HG02852 (cell line): Measurements from ENCODE around the gene TRDMT1.

Experiments used
- ATAC-seq: cut with Tn5 transposase; IDR thresholded peaks from one replicate; pipeline ENCODE4 v1.9.1; 2021; ENCODE audit warnings: mild to moderate bottlenecking, moderate library complexity; ENCODE audit not compliant: unreplicated experiment

Gene TRDMT1

DNA sequence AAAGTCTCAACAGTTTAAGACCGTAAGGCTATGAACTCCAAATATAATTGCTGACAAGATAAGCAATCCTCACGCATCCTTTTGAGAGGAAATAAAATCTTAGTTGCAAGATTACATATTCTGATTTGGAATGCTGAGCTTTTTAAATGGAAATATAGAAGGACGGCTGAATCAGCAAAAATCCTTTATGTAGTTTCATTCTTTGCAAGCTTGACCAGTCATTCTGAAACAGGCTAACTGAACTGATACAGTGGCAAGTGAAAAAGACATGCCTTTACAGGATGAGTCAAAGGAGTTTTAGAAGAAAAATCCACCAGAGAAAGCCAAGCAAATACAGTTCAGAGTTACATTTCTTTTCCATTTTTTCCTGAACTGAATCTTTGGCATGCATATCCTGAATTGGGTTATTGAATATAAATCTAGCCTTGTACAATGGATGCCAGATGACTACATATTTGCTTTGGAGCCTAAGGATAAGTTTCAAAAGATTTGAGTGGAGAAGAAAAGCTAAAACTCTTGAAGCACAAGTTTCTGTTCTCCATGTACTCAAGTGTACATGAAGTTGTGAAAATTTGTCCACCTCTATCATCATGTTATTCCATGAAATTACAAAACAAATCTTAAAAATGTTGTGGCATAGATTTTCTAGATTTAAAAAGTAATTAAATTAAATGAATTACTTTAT lies 30.9 kb upstream of the TRDMT1 start:
- peak; percentile 12 for ATAC-seq

DNA sequence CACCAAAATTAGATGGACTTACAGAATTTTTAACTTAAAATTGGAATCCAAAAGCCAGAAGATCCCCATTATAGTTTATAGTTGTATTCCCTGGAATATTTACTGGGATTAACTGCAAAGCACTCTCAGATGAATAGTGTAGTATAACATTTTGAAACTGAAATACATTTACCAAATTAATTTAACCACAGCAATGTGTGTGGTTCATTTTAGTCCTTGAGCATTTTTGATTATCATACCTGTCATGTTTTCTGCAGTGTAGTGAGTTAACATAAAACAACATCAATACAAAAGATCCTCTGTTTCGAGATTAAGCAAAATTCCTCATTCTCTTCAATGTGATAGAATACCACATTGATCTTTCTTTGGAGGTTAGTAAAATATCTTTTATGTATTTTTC lies 30.3 kb upstream of the TRDMT1 start:
- ATAC-seq = no peak

DNA sequence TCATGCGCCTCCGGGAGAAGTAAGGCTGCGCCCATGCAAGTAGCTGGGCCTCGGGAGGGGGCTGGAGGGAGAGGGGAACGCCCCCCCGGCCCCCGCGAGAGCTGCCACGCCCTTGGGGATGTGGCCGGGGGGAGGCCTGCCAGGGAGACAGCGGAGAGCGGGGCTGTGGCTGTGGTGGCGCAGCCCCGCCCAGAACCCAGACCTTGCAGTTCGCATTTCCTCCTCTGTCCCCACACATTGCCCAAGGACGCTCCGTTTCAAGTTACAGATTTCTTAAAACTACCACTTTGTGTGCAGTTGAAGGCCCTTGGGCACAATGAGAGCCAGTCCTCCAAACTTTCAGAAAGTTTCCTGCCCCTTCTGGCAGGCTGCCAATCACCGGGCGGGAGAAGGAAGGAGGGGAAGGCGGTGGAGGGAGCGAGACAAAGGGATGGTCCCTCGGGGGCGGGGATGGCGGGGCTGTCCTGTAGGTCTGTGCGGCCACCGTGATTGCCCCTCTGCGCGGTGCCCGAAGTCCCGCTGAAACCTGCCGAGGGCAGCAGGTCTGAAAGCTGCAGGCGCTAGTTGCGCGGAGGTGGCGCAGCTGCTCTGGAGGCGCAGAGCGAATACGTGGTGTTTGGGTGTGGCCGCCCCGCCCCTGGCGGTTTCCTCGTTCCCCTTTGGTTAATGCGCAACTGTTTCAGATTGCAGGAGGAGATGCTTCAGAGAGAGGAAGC lies 28.7 kb upstream of the TRDMT1 start:
- peak; percentile 60 for ATAC-seq

DNA sequence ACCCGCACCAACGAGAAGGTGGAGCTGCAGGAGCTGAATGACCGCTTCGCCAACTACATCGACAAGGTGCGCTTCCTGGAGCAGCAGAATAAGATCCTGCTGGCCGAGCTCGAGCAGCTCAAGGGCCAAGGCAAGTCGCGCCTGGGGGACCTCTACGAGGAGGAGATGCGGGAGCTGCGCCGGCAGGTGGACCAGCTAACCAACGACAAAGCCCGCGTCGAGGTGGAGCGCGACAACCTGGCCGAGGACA lies 28.2 kb upstream of the TRDMT1 start:
- peak; percentile 1 for ATAC-seq

DNA sequence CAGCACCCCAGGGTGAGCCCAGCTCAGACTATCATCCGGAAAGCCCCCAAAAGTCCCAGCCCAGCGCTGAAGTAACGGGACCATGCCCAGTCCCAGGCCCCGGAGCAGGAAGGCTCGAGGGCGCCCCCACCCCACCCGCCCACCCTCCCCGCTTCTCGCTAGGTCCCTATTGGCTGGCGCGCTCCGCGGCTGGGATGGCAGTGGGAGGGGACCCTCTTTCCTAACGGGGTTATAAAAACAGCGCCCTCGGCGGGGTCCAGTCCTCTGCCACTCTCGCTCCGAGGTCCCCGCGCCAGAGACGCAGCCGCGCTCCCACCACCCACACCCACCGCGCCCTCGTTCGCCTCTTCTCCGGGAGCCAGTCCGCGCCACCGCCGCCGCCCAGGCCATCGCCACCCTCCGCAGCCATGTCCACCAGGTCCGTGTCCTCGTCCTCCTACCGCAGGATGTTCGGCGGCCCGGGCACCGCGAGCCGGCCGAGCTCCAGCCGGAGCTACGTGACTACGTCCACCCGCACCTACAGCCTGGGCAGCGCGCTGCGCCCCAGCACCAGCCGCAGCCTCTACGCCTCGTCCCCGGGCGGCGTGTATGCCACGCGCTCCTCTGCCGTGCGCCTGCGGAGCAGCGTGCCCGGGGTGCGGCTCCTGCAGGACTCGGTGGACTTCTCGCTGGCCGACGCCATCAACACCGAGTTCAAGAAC lies 27.7 kb upstream of the TRDMT1 start:
- no peak for ATAC-seq

DNA sequence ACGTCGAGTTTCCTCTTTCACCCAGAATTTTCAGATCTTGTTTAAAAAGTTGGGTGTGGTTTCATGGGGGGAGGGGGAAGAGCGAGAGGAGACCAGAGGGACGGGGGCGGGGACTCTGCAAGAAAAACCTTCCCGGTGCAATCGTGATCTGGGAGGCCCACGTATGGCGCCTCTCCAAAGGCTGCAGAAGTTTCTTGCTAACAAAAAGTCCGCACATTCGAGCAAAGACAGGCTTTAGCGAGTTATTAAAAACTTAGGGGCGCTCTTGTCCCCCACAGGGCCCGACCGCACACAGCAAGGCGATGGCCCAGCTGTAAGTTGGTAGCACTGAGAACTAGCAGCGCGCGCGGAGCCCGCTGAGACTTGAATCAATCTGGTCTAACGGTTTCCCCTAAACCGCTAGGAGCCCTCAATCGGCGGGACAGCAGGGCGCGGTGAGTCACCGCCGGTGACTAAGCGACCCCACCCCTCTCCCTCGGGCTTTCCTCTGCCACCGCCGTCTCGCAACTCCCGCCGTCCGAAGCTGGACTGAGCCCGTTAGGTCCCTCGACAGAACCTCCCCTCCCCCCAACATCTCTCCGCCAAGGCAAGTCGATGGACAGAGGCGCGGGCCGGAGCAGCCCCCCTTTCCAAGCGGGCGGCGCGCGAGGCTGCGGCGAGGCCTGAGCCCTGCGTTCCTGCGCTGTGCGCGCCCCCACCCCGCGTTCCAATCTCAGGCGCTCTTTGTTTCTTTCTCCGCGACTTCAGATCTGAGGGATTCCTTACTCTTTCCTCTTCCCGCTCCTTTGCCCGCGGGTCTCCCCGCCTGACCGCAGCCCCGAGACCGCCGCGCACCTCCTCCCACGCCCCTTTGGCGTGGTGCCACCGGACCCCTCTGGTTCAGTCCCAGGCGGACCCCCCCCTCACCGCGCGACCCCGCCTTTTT lies 26.9 kb upstream of the TRDMT1 start, which contains the start of gene VIM:
TSS of gene VIM (plus strand) at position 151 of the 925 bp plus-strand sequence. CDS start 1,182 bp downstream, outside the sequence.
- peak; percentile 32 for ATAC-seq

DNA sequence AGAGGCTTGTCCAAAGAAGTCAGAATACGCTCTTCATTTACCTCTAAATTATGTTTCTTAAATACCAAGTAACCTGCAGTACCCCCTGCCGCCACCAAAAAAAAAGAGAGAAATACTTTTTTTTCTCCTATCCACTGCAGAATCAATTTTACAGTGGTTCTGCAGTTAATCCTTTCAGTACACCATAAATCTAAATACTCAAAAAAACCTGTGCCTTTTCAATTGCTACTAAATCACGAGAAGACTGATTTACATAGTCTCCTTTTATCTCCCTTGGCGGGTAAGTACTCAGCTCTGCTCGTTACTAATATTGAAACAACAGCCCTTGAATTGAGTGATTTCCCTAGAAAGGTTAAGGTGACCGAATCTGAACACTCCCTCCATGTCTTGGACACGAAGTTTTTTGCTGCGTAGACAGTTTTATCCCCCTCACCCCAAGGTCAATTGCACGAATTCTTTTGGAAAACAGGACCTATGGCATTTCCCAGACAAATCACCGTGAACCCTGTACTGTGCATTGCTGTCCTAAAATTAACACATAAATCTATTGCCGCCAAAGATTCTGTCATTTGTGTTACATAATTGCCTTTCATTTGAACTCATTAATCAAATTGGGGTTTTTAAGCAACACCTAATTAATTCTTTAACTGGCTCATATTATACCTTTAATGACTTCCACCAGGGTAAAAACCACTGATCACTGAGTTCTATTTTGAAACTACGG lies 26.1 kb upstream of the TRDMT1 start:
- ATAC-seq = peak; percentile 25

DNA sequence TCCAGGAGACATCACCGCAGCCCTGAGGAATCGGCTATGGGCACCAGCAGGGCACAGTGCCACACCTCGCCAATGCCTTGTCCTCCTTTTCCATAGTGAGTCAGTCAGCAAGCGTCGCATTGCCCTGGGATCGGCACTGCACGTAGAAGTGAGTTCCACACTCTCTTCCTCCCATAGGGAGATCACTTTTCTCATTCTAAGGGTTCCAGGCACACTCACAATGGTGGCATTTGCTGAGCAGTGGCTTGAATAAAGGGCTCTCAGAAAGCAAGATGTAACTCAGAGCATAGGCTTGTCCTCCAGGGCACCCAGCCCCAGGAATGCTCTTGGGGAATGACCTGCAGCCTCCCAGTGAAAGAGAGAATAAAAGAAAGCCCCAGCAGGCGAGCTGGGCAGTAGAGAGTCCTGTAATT lies 25.4 kb upstream of the TRDMT1 start:
- ATAC-seq = no peak

DNA sequence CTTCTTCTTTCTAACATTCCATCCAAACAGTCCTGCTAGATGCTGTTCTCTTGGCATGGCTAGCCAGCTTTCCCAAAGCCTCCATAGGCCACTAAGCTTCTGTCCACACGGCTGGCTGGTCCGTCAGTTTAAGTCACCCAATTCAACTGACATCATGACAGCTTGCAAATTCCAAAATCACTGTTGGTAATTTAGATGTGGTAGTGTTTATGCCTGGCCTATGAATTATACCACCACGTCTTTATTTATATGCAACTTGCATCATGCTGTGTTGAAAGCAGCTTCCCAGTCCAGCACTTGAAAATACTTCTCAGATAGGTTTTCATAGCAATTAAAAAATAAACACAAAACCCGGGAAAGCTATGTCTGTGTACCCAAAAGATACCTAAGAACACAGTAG lies 24.3 kb upstream of the TRDMT1 start:
- no peak for ATAC-seq

DNA sequence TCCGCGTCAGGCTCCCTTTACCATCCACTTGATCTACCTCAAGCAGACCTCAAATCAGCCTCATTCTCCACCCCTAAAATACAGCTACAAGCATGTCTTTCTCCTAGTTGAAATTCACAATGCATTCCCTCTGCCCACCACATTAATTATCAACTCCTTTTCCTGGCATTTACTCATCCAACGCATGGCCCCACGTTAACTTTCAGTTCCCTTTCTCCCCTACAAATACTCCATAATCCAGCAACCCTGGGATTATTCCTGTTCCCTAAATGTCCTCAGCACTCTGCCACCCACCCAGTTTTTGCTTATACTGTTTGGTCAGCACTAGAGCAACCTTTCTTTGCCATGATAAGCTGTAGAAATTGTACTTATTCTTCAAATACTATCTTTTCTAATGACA lies 20.9 kb upstream of the TRDMT1 start:
- ATAC-seq = no peak

DNA sequence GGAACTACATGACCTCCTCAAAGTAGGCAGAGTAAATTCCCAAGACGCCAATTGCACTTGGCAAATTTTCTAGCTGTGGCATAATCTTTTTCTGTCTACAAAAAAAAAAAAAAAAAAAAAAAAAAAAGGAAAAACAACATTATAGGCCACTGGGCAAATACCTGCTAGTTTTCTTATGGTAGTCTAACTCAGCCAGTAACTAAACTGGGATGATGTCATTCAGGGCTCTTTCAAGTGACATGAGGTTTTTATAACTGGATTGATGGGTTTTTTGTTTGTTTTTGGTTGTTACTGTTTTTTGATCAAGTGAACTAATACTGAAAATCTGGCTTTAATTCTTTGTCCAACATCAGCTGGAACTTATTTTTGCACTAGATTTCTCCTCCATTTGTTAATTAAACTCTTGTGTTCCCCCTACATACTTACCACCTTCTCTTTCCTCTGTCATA lies 19.2 kb upstream of the TRDMT1 start:
- ATAC-seq = no peak

DNA sequence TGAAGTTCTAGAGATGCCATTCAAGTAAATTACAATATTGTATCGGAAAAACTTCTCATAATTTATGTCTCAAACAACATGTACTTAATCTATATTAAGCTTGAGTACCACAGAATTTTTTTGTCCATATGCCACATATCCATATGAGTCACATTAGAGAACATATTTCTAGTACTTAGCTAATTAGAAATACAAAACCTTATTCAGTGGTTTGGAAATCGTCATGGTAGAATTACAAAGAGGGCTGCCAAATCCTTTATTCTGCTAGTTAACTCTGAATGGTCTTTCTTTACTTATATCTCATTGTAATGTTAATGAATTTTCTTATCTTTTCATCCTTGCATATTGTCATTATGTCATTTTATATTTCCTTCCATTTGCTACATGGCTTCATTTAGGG lies 17.6 kb upstream of the TRDMT1 start:
- no peak for ATAC-seq

DNA sequence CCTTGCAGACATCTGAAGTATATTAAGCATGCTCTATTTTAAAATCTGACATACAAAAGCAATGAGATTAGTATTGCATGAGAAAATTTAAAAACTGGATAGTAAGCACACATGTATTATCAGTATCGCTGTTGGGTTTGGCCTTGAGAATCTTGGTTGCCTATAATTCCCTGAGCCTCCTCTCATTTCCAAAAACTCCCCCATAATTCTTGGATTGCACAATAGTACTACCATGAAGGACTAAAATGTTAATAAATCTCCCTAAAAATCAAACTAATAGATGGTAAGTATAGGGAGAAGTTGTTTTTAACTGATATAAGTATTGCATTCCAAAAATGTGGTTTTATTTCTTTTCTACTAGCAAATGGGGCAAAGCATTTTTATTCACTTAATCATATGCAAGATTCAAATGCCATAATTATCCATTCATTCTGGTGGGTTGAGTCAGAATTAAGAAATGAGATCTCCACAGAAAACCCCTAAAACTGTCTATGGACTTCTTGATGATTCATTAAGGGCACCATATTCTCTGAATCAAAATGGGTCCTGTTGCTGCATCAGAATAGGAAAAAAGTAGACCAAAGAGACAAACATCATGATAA lies 16.3 kb upstream of the TRDMT1 start:
- ATAC-seq = no peak

DNA sequence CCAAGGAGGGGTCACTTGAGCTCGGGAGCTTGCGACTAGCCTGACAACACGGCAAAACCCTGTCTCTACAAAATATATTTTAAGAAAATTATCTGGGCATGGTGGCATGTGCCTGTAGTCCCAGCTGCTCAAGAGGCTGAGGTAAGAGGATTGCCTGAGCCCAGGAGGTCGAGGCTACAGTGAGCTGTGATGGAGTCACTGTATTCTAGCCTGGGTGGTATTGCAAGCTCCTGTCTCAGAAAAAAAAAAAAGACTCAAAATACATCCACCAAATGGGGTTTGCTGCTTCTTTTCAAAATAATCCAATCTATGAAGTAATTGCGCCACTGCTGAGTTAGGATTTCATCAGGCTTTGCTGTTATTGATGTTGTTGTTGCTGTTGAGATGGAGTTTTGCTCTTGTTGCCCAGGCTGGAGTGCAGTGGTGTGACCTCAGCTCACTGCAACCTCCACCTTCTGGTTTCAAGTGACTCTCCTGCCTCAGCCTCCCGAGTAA lies 15.5 kb upstream of the TRDMT1 start:
- ATAC-seq = no peak

DNA sequence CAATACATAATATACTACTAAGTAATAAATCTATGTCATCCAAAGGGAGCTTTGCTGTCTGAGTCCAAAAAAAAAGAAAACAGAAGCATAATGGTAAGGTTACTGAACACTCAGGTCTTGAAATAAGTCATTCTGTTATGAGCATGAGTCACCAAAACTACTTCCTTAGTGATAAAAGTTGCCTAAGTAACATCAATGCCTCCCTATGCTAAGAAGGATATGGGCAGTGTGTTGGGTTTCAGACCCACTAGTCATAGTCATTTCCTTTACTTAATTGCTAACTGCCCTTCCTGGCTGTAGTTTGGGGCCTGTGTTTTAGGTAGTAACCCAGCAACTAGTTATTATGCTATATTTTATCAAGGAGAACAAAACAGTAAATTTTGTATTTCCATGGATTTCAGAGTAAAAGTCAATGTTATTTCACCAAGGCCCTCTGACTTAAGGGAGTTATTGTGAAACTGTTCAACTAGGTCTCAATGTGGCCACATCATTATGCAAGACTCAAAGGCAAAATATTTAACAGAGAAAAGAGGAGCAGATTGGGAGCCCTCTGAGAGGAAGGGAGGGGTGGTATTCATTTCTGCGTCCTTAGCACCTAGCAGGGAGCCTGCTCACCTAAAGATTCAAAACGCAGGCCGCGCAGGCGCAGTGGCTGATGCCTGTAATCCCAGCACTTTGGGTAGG lies 14.9 kb upstream of the TRDMT1 start:
- peak; percentile 100 for ATAC-seq

DNA sequence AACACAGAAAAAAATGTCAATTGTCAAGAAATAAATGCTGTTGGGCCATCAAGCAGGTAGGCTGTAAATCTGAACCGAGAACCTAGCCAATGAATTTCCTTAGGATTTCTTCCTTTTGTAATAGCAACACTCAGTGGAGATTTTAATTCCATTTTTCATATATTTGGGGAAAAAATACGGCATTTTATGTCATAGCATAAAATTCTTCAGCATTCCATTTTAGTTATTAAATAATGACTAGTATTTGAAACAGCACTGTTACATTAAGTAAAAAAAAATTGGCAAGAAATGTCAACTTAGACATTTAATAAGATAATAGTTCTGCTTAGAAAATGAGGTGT lies 14.3 kb upstream of the TRDMT1 start:
- no peak for ATAC-seq

DNA sequence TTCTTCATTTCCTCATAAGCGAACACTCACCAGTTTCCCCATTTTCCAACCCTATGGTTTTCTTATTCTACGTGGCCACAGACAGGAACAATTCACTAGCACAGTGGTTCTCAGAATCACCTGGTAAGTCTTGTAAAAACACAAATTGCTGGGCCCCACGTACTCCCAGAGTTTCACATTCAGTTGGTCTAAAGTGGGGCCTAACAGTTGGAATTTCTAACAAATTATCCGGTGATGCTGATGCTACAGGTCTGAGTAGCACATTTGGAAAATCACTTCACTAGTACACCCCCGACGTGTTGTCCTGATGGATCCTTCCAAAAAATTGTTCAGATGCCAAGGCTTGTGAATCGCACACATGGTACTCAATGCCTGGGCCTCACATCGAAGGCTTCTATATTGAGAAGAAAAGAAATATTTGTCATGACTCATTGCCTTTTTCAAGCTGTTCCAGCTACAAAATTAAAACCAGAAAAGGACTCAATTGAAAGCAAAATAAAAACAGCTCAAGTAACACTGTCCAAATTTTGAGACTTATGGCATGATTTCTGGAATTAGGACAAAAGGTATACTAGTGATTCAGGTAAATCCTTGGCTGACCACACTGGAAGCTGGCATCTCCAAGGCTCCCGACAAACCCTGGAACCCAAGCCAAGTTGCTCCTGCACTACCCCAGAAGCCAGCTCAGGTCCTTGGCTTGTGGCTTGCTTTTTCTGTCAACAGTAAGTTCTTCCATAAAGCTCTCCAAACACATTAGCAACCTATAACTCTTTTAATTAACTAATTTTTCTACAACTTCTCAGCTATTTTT lies 13.7 kb upstream of the TRDMT1 start:
- ATAC-seq = no peak

DNA sequence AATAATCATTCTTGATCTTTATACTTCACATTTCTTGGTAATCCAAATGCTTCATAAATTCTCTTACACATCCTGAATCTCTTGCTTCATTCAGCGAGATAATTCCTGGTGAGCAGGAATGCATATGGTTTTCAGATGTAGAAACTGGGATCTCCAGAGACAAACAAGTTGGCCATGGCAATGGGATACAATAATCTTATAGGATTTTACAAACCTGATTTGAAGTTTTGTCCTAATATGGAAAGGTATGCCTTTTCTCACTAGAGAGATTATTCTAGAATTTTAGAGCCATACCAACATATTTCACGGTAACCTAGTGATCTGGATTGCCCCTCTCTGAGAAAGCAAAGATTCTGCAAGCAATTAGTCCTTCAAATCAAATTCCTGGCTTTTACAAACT lies 13.1 kb upstream of the TRDMT1 start:
- no peak for ATAC-seq
